GM12873 (cell line): ENCODE measurements around the gene ZDHHC24.

ENCODE experiments used
- TF ChIP-seq, protein P1 (sequence below): IDR thresholded peaks from 2 replicates; pipeline ENCODE4 v1.5.1; 2012; ENCODE audit warnings: low read depth, mild to moderate bottlenecking, moderate library complexity, low read length, control low read depth; ENCODE audit not compliant: insufficient read depth; ENCODE audit errors: missing control alignments

The ZDHHC24 gene

DNA sequence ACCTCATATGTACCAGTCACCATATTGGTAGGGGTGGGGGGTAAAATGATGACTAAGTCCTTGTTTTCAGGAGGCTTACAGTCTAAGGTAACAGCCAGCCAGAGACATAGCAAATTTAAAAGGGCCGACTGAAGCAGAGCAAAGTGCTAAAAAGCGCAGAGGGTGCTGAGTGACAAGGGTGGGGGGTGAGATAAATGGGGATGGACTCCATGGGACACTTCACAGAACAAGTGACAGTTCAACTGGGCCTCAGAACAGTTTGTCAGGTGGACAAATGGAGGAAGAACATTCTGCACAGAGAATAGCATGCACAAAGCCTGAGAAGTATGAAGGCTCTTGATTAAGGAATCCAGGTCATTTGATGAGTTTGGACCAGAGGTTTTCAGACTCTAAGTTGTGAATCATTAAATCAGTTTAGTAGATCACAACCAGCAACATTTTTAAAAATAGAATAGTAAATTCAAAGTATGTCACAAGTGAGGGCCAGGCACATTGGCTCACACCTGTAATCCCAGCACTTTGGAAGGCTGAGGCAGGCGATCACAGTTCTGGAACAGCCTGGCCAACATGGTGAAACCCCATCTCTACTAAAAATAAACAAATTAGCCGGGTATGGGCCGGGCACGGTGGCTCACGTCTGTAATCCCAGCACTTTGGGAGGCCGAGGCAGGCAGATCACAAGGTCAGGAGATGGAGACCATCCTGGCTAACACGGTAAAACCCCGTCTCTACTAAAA, 21.4 kb downstream of the ZDHHC24 start:
- TF ChIP-seq, protein P1, sequence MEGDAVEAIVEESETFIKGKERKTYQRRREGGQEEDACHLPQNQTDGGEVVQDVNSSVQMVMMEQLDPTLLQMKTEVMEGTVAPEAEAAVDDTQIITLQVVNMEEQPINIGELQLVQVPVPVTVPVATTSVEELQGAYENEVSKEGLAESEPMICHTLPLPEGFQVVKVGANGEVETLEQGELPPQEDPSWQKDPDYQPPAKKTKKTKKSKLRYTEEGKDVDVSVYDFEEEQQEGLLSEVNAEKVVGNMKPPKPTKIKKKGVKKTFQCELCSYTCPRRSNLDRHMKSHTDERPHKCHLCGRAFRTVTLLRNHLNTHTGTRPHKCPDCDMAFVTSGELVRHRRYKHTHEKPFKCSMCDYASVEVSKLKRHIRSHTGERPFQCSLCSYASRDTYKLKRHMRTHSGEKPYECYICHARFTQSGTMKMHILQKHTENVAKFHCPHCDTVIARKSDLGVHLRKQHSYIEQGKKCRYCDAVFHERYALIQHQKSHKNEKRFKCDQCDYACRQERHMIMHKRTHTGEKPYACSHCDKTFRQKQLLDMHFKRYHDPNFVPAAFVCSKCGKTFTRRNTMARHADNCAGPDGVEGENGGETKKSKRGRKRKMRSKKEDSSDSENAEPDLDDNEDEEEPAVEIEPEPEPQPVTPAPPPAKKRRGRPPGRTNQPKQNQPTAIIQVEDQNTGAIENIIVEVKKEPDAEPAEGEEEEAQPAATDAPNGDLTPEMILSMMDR = no peak

DNA sequence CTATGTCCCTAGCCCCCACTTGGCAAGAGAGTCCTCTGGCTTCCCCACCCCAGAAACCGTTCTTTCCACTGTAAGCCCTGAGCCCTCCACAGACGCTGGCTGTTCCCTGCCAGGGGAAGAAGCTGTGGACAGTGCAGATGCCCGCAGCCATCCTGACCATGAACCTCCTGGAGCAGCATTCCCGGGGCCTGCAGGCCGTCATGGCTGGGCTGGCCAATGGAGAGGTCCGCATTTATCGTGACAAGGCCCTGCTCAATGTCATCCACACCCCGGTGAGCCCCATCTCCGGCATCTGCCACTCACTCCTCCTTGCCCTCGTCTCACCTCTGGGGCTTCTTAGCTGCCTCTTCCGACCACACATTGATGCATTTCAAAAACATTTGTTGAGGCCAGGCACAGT, 22.2 kb downstream of the ZDHHC24 start:
- TF ChIP-seq, protein P1 = no peak

DNA sequence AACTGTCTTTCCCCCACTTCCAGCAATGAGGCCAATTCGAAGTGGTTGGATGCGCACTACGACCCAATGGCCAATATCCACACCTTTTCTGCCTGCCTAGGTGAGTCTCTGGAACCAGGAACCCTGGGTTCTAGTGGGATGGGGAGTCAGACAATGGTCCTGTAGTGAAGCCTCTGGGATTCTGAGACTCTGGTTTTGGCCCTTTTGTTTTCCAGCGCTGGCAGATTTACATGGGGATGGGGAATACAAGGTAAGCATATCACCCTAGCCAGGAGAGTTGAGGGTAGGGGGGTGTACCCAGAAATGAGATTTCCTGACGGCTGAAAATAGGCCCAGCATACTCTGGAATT, 34.9 kb downstream of the ZDHHC24 start:
- TF ChIP-seq, protein P1 = no peak

GRCh38 chr11:66510271-66510989, 35.4 kb downstream of the ZDHHC24 start, which contains the start of gene BBS1:
TSS of gene BBS1 (plus strand) at chr11:66510635. CDS start at chr11:66510660, 25 bp downstream.
- TF ChIP-seq, protein P1 = no peak

GRCh38 chr11:66509131-66509561, 36.7 kb downstream of the ZDHHC24 start:
- TF ChIP-seq, protein P1 = no peak

GRCh38 chr11:66505276-66505816, 40.5 kb downstream of the ZDHHC24 start:
- TF ChIP-seq, protein P1 = no peak

- TF ChIP-seq, protein P1 = no peak
Observed at GRCh38 chr11:66498506-66498905, 47.3 kb downstream of the ZDHHC24 start.
